HG02642 (cell line): ENCODE data around the gene ZDHHC1.

Experiments used
- ATAC-seq: cut with Tn5 transposase; IDR thresholded peaks from one replicate; pipeline ENCODE4 v1.9.1; 2021; ENCODE audit warnings: mild to moderate bottlenecking; ENCODE audit not compliant: unreplicated experiment, poor library complexity

ZDHHC1 gene

GRCh38 chr16:67396159-67397035, 19.9 kb downstream of the ZDHHC1 start:
- no peak for ATAC-seq

- ATAC-seq, result no peak
These were observed 20.7 kb downstream of the ZDHHC1 start for GRCh38 chr16:67395458-67396158.

- no peak for ATAC-seq
These were observed 21.2 kb downstream of the ZDHHC1 start for GRCh38 chr16:67395105-67395457.

GRCh38 chr16:67394155-67395104, 21.8 kb downstream of the ZDHHC1 start:
- ATAC-seq, result no peak

GRCh38 chr16:67393788-67394154, 22.5 kb downstream of the ZDHHC1 start:
- no peak for ATAC-seq

- no peak for ATAC-seq
These were observed 23.0 kb downstream of the ZDHHC1 start, which contains the start of gene TPPP3 for GRCh38 chr16:67393111-67393787. TSS of gene TPPP3 (minus strand) at chr16:67393498. CDS start at chr16:67391111, 2,387 bp downstream.

GRCh38 chr16:67392301-67393059, 23.8 kb downstream of the ZDHHC1 start:
- ATAC-seq, result no peak

- no peak for ATAC-seq
These were observed 24.6 kb downstream of the ZDHHC1 start for GRCh38 chr16:67391424-67392300.

- ATAC-seq, result no peak
These were observed 25.4 kb downstream of the ZDHHC1 start for GRCh38 chr16:67390816-67391423.

GRCh38 chr16:67389911-67390815, 26.1 kb downstream of the ZDHHC1 start:
- ATAC-seq, result no peak

- no peak for ATAC-seq
These were observed 27.7 kb downstream of the ZDHHC1 start for GRCh38 chr16:67388591-67388990.

GRCh38 chr16:67388191-67388590, 28.1 kb downstream of the ZDHHC1 start:
- no peak for ATAC-seq

- no peak for ATAC-seq
These were observed 28.7 kb downstream of the ZDHHC1 start for GRCh38 chr16:67387479-67388079.

- ATAC-seq, result no peak
These were observed 29.3 kb downstream of the ZDHHC1 start for GRCh38 chr16:67386861-67387455.

GRCh38 chr16:67384778-67385510, 31.3 kb downstream of the ZDHHC1 start:
- ATAC-seq, result no peak
